ENCODE data around the gene ADAM12. TPM values are rescaled to one million over a fixed set of nuclear protein-coding genes. Genes with fewer than 3 reads are reported as not detected.

ADAM12 gene
- total and polyA plus RNA-seq, 2 donors (not counting 3 experiments of a cell fraction or from before 2014, with no cell fraction given) = 0.22 to 0.33 TPM

- Histone ChIP-seq H3K4me3 (replicated peaks in 1 of 3; ENCODE audit: insufficient read depth in 1 of 3, low read depth in 1 of 3, low read length in 3 of 3) (no peak overlapping the region), H3K9me1 (replicated peaks; ENCODE audit: control insufficient read depth, extremely low read depth, insufficient read depth, low read length) (no peaks in the 10 kb centered on the region), H3K27me3 (ENCODE audit: control insufficient read depth in 2 of 2, insufficient read depth in 2 of 2, low read length in 2 of 2) (no peaks in the 10 kb centered on the region), H3K36me3 (ENCODE audit: control insufficient read depth in 2 of 2, extremely low read depth in 1 of 2, insufficient read depth in 2 of 2, low read length in 2 of 2) (no peaks in the 10 kb centered on the region), H3K4me2 (ENCODE audit: insufficient read depth, low read length) (no peak overlapping the region), H3K9me3 (replicated peaks; ENCODE audit: control insufficient read depth, insufficient read depth, low read length) (no peaks in the 10 kb centered on the region), H3K79me2 (ENCODE audit: control insufficient read depth, insufficient read depth, low read length) (no peaks in the 10 kb centered on the region), H2AFZ (ENCODE audit: low read depth, low read length) (no peak overlapping the region), H3K27ac (ENCODE audit: insufficient read depth, low read depth, low read length) (no peak overlapping the region), H3K9ac (replicated peaks; ENCODE audit: extremely low read depth, insufficient read depth, low read length) (no peak overlapping the region), H3K4me1 (ENCODE audit: control insufficient read depth, extremely low read depth, insufficient read depth, low read length) (no peaks in the 10 kb centered on the region), H4K20me1 (replicated peaks; ENCODE audit: control insufficient read depth, extremely low read depth, insufficient read depth, low read length) (no peaks in the 10 kb centered on the region)
- ChIA-PET POLR2A (no interaction called here), CTCF (no interaction called here)
- dilution Hi-C loops (cut with MboI; ENCODE audit: extremely low pct_ligation_motif_present, low sequenced_read_pairs) (no loop called here), intact Hi-C loops (cut with micrococcal nuclease) (no loop called here)
- BruUV-seq (replicated peaks) = no TSS peak
- no peak for TF ChIP-seq POLR2AphosphoS5 (IDR thresholded peaks at IDR 0.05; ENCODE audit: insufficient read depth, low read depth, low read length)
- TF ChIP-seq GATA2 (IDR thresholded peaks at IDR 0.05; ENCODE audit: insufficient read depth, insufficient read length, low read depth, low read length) = no peak
- TF ChIP-seq MYC (IDR thresholded peaks at IDR 0.05; ENCODE audit: low read depth, low read length) = no peak
- no peak for TF ChIP-seq POLR2A (IDR thresholded peaks at IDR 0.05; ENCODE audit: low read depth, low read length)
- no peak for TF ChIP-seq JUN (IDR thresholded peaks at IDR 0.05; ENCODE audit: borderline replicate concordance, insufficient read depth, insufficient read length, low read depth)
- TF ChIP-seq, protein P1, sequence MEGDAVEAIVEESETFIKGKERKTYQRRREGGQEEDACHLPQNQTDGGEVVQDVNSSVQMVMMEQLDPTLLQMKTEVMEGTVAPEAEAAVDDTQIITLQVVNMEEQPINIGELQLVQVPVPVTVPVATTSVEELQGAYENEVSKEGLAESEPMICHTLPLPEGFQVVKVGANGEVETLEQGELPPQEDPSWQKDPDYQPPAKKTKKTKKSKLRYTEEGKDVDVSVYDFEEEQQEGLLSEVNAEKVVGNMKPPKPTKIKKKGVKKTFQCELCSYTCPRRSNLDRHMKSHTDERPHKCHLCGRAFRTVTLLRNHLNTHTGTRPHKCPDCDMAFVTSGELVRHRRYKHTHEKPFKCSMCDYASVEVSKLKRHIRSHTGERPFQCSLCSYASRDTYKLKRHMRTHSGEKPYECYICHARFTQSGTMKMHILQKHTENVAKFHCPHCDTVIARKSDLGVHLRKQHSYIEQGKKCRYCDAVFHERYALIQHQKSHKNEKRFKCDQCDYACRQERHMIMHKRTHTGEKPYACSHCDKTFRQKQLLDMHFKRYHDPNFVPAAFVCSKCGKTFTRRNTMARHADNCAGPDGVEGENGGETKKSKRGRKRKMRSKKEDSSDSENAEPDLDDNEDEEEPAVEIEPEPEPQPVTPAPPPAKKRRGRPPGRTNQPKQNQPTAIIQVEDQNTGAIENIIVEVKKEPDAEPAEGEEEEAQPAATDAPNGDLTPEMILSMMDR (IDR thresholded peaks at IDR 0.05; ENCODE audit: extremely low read depth in 1 of 2, insufficient read depth in 1 of 2, low read depth in 1 of 2, low read length in 2 of 2) = no peak
- no peak for TF ChIP-seq FOS (IDR thresholded peaks at IDR 0.05; ENCODE audit: borderline replicate concordance, insufficient read depth, low read length)
- TF ChIP-seq EZH2 (IDR thresholded peaks at IDR 0.05; ENCODE audit: borderline replicate concordance, low read depth, low read length, severe bottlenecking) = no peak
- TF ChIP-seq MAX (IDR thresholded peaks at IDR 0.05; ENCODE audit: insufficient read depth, insufficient read length) = no peak
- DNase-seq (ENCODE audit: low read depth, low spot score) (no peak), FAIRE-seq (no peak)
Measured at GRCh38 chr10:126312167-126312566, 76.1 kb downstream of the ADAM12 start.
